Hematopoietic multipotent progenitor cell treated with erythropoietin and hydrocortisone succinate and interleukin-3 and kit ligand, for 6 days (in vitro differentiated cells): ENCODE measurements around the gene AMH.

ENCODE experiments used
- DNase-seq: peaks from one replicate; pipeline ENCODE4 v3.0.0-alpha.2; 2015

Gene AMH

DNA sequence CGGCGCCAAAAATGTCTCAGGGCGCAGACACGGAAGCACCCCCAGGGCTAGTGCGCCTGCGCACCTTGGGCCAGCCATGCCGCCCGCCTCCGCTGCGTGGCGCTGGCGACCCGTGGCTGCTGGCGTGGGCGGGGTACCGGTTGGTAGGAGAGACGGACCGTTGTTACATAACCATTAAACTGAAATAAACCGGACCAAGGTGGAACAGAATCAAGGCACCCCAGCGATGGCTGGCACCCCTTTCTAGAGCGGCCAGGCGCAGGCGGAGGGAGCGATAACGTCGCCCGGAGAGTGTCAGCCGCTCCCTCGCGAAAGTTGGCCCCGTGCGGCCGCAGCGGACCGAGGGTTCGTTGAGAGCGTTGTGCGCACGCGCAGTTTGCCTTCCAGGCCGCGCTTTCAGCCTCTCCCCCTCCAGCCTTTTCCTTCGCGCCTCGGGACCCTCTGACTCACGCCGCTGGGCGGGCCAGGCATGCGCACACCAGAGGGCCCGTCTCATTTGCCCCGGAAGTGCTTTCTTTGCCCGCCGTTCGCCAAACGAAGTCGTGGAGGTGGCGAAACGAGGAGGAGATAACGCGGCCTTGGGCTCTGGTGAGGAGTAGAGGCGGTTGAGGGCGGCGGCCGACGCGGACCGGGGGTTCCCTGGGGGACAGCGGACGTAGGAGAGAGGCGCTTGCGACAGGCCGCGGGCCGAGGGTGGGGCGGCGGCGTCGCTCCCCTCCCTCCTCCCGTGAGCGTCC is 12.6 kb upstream of the AMH start, which contains the start of the genes PLEKHJ1 and SF3A2:
PLEKHJ1 (minus strand) TSS at position 16 of the 737 bp plus-strand sequence. CDS start 81 bp downstream, outside the sequence.
SF3A2 (plus strand) TSS at position 511 of the 737 bp plus-strand sequence. CDS start 6,595 bp downstream, outside the sequence.
- DNase-seq, result peak; percentile 99

DNA sequence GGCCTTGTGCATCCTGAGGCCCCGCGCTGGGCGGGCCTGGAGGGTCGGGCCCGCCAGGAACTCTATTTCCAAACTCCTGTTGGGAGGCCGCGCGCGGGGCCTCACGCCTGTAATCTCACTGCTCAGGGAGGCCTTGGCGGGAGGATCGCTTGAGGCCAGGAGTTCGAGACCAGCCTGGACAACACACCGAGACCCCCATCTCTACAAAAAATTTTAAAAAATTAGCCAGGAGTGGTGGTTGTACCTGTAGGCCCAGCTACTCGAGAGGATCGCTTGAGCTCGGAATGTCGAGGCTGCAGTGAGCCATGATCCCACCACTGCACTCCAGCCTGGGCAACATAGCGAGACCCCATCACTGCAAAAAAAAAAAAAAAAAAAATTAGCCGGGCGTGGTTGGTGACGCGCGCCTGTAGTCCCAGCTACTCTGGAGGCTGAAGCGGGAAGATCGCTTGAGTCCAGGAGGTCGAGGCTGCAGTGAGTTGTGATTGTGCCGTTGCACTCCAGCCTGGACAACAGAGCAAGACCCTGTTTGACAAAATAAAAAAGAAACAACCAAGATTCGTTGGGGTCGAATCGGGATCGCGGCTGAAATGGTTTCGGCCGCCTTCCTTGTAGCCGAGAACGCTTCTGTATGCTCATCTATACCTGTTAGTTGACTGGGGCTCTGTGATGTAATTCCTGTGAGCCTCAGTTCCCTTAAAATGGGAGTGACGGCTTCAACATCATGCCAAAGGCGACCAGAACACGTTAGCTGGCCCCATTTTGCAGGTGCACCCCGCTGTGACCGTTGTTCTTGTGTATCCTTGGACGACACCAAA is 11.9 kb upstream of the AMH start:
- DNase-seq, result no peak

DNA sequence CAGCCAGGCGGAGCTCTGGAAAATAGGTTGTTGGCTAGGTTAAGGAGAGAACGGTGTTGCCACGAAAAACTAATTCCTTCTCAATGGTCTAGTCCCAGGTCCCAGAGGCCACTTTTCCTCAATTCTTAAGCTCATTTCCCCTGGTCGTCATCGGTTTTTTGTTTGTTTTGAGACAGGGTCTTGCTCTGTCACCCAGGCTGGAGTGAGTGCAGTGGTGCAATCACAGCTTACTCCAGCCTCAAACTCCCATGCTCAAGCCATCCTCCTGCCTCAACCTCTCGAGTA is 11.3 kb upstream of the AMH start:
- DNase-seq, result no peak

DNA sequence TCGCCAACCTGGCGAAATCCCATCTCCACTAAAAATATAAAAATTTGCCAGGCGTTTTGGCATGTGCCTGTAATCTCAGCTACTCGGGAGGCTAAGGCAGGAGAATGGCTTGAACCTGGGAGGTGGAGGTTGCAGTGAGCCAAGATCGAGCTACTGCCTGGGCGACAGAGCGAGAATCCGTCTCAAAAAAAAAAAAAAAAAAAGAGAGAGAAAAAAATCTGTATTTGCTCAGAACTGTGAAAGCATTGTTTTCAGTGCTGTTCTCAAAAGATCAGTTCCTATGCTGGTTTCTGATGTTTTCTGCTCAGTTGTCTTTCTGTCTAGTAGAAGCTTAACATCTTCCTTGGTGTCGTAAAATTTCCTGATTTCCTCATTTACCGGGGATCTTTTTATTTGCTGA is 9.9 kb upstream of the AMH start:
- no peak for DNase-seq

DNA sequence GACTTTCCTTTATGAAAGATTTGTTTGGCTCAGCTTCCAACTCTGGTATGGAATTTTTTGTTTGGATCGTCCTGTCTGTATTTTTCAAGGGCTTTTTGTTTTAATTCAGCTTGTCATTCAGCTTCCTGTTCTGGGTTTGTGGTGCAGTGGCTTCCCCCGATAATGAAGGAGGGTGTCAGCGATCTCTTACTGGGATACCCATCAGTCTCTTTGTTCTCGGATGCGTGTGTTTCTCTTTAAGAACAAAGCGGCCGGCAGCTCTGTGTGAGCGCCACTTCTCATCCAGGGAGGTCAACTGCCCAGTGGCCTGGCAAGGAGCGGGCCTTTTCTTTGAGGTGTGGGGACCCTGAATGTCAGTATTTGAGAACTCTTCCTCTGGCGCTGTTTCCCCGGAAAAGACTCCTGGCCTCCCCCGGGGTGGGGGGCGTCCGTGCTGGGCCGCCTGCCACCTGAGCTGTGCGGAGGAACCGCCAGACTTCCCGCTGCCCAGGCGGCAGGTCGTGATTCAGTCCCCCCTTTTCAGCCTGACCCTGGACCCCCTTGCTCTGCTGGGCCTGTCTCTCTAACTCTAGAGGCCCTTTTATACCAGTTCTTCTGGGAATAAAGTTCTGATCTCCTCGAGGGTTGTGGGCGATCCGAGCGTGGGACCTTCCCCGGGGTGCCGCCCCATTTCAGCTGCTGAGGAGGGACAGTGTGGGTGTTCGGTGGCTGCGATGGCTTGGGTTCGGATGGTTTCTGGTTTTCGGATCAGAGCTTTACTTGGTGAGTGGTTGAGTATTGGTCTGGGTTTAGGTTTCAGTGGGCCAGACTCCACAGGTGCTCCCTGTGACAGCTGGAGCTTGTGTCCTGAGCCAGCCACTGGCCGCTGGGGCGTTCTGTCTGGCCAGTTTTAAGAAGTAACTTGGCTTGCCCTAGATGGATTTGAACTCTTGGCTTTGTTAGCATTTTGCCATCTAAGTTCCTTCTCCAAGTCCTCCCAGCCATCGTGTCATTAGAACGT is 9.1 kb upstream of the AMH start:
- peak; percentile 89 for DNase-seq

DNA sequence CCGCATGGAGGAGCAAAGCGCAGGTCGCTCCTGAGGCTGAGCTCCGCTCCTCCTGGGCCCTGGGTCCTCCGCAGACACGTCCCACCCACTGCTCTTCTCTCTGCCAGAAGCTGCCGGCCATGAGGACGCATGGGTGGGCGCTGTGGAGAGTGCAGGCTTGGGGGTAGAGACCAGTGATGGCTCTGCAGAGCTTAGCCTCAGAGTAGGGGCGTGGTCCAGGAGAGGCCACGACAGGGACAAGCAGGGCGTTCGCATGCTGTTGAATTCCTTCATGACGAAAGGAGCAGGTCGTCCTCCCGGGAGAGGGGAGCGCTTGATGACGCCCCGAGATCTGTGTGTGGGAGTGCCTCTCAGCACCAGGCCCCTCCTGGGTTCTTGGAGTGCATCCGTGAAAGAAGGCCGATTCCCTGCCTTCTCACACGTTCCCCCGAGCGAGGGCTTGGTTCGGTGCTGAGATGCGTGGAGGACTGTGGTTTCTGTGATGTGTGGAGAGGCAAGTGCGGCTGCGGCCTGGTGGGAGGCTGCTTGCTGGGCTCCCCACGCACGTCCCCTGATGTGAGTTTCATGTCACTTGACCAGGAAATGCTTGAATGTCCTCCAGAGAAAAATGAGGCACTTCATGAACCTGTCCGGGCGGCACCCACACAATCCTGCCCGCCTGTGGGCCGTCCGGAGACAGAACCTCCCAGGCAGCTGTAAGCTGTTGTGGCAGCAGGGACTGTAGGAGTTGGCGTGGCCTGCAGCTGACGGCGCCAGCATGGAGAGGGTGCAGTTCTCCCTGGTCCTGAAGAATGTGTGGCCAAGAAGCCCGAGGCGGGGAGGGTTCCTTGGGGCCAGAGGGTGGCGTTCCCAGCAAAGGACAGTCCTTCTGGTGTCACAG is 8.0 kb upstream of the AMH start:
- no peak for DNase-seq

DNA sequence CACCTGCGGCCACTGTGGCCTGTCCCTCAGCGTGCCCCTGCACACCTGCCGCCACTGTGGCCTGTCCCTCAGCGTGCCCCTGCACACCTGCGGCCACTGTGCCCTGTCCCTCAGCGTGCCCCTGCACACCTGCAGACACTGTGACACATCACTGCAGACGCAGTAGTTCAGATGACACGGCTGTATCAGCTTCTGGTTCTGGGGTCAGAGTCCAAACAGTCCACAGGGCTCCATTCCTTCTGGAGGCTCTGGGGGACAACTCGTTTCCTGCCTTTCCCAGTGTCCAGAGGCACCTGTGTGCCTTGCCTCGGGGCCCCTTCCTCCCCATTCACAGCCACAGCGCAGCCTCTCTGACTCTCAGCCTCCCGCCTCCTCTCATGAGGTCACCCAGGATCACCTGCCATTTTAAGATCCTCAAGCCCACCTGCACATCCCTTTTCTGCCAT is 7.0 kb upstream of the AMH start:
- DNase-seq, result no peak

DNA sequence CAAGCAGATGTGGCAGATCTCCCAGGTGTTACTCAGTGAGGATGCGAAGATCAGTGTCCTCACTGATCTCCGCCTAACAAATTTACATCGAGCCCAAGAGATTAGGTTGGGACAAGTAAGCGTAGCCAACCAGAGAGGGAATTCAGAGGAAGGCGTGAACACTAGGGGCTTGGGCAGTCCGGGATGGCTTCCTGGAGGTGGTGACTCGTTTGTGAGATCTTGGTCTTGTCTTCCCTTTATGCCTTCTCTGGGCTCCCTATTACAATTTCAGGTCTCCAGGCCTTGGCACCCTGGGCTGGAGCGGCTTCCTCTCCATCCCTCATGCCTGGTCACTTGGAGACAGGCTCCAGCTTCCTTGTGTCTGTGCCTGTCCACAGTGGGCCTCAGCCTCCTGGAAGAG is 6.3 kb upstream of the AMH start:
- no peak for DNase-seq

DNA sequence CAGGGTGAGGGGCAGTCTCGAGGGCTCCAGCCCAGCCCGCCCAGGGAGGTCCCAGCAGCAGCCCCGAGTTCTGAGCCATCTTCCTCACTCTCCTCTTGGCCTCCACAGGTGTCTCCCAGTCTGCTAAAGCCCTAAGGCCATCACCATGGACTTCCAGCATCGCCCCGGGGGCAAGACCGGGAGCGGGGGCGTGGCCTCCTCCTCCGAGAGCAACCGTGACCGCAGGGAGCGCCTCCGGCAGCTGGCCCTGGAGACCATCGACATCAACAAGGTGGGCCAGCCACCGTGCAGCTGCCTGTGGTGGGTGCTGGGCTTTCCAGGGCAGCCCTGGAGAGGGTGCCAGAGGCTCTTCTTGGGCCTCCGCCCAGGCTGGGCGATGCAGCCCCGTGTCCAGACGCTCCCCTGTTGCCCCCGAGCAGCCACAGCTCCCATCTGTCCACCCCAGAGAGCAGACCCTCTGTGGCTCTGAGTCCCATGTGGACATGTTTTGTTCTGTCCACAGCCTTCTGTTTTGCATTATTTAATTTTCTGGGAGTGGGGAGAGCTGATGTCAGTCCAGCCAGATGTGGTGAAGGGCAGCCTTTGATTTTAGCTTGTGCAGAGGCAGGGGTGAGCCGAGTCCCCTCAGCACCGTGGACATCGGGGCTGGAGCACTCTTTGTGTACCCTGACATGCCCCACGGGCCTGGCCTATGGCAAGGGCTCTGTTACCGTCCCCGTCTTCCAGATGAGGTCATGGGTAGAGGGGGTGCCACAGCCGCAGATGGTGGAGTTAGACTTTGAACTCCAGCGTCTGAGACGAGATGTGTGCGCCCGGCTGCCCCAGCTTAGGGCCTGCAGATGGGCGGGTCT is 5.6 kb upstream of the AMH start:
- no peak for DNase-seq

DNA sequence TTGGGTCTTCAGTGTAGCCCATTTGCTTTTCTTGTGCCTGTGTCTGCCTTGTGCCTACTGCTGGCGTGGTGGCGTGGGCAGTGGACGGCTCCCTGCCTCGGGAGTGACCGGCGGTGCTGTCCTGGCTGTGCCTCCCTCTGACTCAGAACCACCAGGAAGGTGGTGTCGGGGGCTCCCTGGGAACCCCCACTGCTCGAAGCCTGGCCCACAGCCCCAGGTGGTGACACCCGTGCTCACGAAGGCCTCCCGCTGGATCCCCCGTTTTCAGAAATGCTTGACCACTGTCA is 5.1 kb upstream of the AMH start:
- no peak for DNase-seq

DNA sequence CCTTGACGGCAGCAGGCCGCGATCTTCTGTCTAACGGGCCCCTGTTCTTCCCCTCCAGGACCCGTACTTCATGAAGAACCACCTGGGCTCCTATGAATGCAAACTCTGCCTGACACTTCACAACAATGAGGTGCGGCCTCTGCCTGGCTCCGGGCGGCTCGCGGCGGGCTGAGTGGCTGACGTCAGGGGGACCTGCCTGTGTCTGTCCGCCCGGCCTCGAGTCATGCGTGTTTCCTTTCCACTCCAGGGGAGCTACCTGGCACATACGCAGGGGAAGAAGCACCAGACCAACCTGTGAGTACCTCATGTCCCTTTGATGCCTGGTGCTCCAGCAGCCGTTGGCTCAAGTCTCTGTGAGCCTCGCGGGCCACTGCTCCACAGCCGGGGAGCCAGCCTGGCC is 4.6 kb upstream of the AMH start:
- no peak for DNase-seq

DNA sequence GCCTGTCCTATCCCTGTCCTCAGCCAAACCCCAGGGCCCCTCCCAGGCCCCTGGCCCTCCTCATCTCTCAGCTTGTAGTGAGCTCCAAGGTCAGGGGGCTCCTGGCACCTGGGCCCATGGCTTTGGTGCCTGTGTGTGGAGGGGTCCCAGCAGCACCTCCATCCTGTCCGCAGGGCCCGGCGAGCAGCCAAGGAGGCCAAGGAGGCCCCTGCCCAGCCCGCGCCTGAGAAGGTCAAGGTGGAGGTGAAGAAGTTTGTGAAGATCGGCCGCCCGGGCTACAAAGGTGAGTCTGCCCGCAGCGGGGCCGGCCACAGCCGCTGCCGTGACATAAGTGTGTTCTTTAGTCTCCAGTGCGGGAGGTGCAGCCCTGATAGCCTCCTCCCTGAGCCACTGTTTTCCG is 3.9 kb upstream of the AMH start:
- no peak for DNase-seq

DNA sequence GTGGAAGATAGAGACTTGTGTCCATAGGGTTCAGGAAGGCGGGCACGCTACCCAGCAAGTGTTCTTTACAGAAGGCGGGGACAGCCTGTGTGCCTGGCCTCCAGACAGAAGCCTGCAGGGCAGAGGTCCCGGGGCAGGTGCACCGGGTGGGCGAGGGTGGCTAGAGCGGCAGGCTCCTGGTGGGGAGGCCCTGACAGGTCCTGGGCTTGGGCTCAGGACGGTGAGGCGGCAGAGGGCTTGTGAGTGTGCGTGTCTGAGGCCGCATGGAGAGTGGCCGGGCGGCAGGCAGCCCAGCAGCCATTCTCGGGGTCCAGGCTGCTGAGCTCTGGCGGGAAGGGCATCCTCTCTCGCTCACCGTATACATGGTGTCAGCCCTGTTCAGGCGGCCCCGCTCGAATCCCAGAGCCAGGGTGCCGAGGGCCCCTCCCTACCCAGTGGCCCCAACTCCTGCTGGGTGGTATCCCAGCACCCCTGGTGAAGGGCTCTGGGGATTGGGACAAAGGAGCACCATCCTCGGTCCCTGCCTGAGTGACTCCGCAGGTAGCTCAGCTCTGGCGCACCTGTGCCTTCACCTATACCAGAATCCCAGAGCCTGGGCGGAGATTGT is 3.0 kb upstream of the AMH start:
- no peak for DNase-seq

DNA sequence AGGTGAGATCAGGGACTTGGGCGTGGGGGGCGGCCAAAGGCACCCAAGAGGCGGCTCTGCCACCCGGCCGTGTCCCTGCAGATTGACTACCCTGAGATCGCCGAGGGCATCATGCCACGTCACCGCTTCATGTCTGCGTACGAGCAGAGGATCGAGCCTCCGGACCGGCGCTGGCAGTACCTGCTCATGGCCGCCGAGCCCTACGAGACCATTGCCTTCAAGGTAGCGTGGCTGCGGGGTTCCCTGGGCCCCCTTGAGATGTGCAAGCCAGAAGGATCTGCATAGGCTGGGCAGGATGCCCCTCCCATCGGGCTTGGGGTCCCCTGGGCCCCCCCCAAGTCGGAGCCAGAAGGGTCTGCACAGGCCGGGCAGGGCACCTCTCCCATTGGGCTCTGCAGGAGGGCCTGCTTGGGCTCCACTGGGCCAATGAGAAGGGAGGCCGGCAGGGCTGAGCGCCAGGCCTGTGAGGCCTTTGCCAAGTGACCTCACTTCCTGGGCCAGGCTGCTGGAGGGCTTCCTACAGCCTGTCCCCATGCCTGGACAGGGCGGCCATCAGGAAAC is 2.2 kb upstream of the AMH start:
- DNase-seq, result no peak

DNA sequence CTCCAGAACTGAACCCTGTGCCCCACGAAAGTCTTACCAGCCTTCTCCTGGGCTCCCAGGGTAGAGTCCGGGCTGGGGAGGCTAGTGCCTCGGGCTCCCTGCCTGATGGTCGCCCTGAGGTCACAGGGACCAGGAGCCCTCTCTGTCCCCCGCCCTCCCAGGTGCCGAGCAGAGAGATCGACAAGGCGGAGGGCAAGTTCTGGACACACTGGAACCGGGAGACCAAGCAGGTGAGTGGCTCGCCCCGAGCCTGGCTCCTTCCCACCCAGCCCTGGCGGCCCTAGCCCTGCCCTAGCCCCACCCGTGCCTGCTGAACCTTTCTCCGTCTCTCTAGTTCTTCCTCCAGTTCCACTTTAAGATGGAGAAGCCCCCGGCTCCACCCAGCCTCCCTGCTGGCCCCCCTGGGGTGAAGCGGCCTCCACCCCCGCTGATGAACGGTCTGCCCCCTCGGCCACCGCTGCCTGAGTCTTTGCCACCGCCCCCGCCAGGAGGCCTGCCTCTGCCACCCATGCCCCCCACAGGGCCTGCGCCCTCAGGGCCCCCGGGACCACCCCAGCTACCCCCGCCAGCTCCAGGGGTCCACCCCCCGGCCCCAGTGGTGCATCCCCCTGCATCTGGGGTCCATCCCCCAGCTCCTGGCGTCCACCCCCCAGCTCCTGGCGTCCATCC is 1.6 kb upstream of the AMH start:
- no peak for DNase-seq

DNA sequence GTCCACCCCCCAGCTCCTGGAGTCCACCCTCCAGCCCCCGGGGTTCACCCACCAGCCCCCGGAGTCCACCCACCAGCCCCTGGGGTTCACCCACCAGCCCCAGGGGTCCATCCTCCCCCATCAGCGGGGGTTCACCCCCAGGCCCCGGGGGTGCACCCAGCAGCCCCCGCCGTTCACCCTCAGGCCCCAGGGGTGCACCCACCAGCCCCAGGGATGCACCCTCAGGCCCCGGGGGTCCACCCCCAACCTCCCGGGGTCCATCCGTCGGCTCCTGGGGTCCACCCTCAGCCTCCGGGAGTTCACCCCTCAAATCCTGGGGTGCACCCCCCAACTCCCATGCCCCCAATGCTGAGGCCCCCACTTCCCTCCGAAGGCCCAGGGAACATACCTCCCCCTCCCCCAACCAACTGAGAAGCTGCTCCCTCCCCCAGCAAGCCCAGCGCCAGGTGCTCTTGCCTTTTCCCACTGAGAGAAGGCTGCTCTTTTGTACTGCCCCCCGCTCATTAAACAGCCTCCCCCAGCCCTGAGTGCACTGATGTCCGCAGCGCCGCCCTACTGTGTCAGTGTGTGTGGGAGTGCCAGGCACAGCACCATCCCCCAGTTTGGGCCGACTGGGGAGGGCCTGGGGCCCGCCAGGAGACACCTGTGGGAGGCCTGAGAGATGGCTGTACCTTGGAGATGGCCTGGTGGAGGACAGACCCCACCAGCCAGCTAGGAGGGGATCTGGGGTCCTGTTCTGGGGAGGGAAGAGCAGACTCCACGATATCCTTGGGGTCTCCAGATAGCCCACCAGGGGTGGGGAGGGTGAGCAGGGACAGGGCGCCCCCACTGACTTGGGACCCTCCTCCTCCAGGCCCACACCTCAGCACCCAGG is 750 bp upstream of the AMH start:
- DNase-seq, result no peak

DNA sequence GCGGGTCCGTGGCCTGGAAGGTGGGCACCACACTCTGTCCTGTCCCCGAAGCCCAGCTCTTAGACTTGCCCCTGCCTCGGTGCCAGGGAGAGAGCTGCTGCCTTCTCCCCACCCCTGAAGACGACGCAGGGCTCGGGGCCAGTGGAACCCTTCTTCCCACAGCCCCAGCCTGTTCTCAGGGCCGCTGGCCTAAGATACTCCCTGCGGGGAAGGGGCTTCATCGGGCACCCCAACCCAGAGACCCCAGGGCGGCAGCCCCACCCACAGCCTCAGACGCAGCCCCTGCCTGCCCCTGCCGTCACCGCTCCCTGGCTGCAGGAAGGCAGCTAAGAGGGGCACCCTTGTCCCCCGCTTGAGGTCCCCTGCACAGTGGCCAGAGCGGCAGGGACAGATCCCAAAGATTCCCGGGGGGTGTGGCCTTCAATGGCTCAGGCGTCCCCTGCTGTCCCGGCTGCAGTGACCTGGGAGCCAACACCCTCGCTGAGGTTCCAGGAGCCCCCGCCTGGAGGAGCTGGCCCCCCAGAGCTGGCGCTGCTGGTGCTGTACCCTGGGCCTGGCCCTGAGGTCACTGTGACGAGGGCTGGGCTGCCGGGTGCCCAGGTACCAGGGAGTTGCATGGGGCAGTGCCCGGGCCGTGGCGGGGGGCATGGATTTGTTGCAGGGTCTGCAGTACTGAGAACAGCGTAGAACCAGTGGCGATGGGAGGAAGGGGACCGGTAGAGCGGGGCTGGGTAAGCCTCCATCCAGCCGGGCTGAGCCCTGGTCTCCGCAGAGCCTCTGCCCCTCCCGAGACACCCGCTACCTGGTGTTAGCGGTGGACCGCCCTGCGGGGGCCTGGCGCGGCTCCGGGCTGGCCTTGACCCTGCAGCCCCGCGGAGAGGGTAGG is 1.0 kb downstream of the AMH start:
- DNase-seq, result peak; percentile 47

DNA sequence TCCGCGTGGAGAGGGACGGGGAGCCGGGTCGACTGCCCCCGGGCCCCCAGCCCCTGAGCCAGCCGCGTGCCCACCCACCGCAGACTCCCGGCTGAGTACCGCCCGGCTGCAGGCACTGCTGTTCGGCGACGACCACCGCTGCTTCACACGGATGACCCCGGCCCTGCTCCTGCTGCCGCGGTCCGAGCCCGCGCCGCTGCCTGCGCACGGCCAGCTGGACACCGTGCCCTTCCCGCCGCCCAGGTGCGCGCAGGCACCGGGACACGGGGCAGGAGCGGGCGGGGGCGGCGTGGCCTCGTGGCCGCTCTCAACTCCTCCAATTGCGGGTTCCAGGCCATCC is 1.6 kb downstream of the AMH start:
- DNase-seq, result no peak
